Thyroid gland (tissue), 4 donors: ENCODE data around the gene DCAF5.

ENCODE experiments used
- CTCF ChIP-seq, 6 experiments: fragments of 200-600 bp in 3 of 6; fragments of 450-650 bp in 3 of 6; sonication (generic) in 3 of 6; IDR thresholded peaks; one replicate each; pipeline ENCODE4 v1.5.1; 2016 to 2019; ENCODE audit warnings: antibody characterized with exemption in 6 of 6, mild to moderate bottlenecking in 2 of 6, inconsistent platforms in 1 of 6, moderate library complexity in 1 of 6
- POLR2A ChIP-seq, 2 donors: fragments of 450-650 bp; IDR thresholded peaks; one replicate each; pipeline ENCODE4 v1.6.1; 2017; ENCODE audit warnings: antibody characterized with exemption in 2 of 2, mild to moderate bottlenecking in 2 of 2, moderate library complexity in 1 of 2

- TF ChIP-seq POLR2A (IDR thresholded peaks at IDR 0.05) (no peak), CTCF (IDR thresholded peaks at IDR 0.05) (no peak)
These were observed 113.7 kb downstream of the DCAF5 start for GRCh38 chr14:69039288-69039628.
